ENCODE results near the gene TPRX1. TPM values are rescaled to one million over a fixed set of nuclear protein-coding genes. Genes with fewer than 3 reads are reported as not detected.

TPRX1 gene, protein sequence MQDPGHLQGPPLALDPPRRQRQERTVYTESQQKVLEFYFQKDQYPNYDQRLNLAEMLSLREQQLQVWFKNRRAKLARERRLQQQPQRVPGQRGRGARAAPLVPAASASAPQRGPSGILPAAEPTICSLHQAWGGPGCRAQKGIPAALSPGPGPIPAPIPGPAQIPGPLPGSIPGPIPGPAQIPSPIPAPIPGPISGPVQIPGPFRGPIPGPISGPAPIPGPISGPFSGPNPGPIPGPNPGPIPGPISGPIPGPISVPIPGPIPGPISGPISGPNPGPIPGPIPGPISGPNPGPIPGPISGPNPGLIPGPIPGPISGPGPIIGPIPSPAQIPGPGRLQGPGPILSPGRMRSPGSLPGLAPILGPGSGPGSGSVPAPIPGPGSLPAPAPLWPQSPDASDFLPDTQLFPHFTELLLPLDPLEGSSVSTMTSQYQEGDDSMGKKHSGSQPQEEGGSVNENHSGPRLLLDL
- not detected in 2 replicates for total RNA-seq

GRCh38 chr19:47804451-47804850 lies at the start of gene TPRX1:
TSS of gene TPRX1 (minus strand) at chr19:47804551. CDS start at chr19:47804539, 12 bp downstream.

DNA sequence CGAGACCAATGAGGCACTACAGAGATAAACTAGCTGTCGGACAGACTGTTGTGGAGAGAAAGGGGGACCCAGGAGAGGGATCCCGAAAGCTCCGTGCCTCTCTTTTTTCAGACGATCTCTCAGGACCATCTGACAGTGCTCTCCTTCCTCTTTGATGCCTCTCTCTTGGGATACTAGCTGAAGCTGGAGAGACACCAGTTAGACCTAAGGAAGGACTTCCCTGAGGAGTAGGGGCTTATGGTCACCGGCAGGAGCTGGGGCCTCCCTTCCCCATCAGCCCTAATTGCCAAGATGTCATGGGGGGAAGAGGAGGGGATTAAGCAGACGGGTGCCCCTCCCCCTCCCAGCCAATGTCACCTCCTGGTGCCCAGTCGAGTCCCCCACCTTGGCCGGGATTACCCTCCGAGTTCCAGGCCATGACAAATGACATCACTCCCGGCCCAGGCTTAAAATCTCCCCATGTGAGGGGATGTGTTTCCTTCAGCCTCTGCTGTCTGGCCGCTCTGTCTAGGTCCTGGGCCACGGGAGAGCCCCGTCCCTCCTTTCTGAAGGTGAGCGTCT lies 17.2 kb upstream of the TPRX1 start, which contains the start of gene CRX:
CRX (plus strand) TSS at position 478 of the 561 bp plus-strand sequence. CDS start 12,507 bp downstream, outside the sequence.

GRCh38 chr19:47778049-47778953 lies 26.1 kb downstream of the TPRX1 start, which contains the start of gene SELENOW:
TSS of gene SELENOW (plus strand) at chr19:47778703. CDS start at chr19:47778786, 83 bp downstream.

Other genes starting within 250 kb of the TPRX1 start
- gene ZNF541, start 231.4 kb downstream of the TPRX1 start, total RNA-seq = 0.12 and 0.44 TPM in 2 replicates
- gene BICRA, start 195.4 kb downstream of the TPRX1 start, total RNA-seq = 7.6 and 7.9 TPM in 2 replicates
- 126 and 164 TPM in 2 replicates for gene EHD2, start 91.1 kb downstream of the TPRX1 start, total RNA-seq
- 47.3 and 74.6 TPM in 2 replicates for gene NOP53, start 59.0 kb downstream of the TPRX1 start, total RNA-seq
- gene SELENOW, start 25.8 kb downstream of the TPRX1 start, total RNA-seq = 126 and 159 TPM in 2 replicates
- not detected in 2 replicates for gene CRX, start 17.4 kb upstream of the TPRX1 start, total RNA-seq
- not detected in 2 replicates for gene TPRX2, start 54.7 kb upstream of the TPRX1 start, total RNA-seq
- not detected in 2 replicates for gene SULT2A1, start 81.8 kb upstream of the TPRX1 start, total RNA-seq
- gene BSPH1, start 187.6 kb upstream of the TPRX1 start, total RNA-seq = not detected in 2 replicates
- not detected in 2 replicates for gene ELSPBP1, start 190.1 kb upstream of the TPRX1 start, total RNA-seq
- not detected in 2 replicates for gene CABP5, start 239.5 kb upstream of the TPRX1 start, total RNA-seq

Data from uterine smooth muscle cell (primary cell).